Muscle of arm (tissue), 12 donors: ENCODE data around the gene VSTM1. TPM values are rescaled to one million over a fixed set of nuclear protein-coding genes. Genes with fewer than 3 reads are reported as not detected.
"Not testable (repeated sequence)": the region's sequence is repeated elsewhere in the genome, so short reads cannot be mapped to it uniquely, and the experiment has no call there.

Experiments used
- DNase-seq: peaks from one replicate; pipeline ENCODE4 v3.0.0-alpha.2; 2013
- polyA plus RNA-seq, 12 donors: library from polyadenylated mRNA; unstranded; fragments of 120-200 nt; gene quantifications; one replicate each; pipeline ENCODE4 v1.2.1, GENCODE V29; 2013; ENCODE audit not compliant: insufficient read length in 12 of 12

VSTM1 gene
- polyA plus RNA-seq, 12 donors = 0.34 to 0.77 (median 0.37) TPM; not detected in 9

DNA sequence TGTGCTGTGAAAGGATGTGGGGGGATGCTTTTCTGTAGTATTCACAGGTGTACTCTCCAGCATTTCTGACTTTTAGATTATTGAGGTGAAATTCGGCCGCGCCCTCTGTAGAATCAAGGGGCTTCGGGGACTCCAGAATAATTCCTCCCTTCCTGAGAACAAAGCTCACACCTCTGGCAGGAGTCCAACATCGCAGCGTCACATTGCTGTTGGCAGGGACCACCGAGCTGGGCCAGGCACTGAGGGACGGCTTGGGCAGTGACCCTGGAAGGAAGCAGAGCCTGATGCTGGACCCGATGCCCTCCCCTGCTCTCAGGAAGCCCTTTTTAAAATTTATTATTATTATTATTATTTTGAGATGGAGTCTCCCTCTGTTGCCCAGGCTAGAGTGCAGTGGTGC is 11.2 kb upstream of the VSTM1 start:
- DNase-seq = no peak

DNA sequence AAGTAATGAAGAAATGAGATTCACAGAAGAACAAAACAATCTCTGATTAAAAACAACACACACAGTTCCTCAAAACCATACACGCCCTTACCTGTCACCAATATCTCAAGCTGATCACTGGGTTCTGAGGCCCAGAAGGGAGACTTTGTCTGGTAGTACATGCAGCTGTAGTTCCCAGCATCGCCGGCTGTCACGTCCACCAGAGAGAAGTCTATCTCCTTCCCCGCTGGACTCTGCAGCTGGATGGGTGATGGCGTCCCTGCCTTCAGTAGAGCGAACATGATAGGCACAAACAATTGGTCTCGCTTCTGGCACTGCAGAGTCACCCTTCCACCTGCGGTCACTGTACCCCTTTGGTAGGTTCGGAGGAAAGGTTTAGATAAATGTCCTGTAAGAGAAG is 10.1 kb upstream of the VSTM1 start:
- no peak for DNase-seq

DNA sequence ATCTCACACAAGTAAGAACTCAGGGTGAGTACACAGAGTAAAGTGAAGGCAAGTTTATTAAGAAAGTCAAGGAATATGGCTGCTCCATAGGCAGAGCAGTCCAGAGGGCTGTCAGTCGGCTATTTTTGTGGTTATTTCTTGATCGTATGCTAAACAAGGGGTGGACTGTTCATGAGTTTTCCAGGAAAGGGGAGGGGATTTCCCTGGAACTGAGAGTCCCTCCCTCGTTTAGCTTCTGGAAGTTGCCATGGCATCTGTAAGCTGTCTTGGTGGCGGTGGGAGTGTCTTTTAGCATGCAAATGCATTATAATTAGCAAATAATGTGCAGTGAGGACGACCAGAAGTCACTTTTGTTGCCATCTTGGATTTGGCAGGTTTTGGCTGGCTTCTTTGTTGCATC is 5.8 kb upstream of the VSTM1 start:
- no peak for DNase-seq

DNA sequence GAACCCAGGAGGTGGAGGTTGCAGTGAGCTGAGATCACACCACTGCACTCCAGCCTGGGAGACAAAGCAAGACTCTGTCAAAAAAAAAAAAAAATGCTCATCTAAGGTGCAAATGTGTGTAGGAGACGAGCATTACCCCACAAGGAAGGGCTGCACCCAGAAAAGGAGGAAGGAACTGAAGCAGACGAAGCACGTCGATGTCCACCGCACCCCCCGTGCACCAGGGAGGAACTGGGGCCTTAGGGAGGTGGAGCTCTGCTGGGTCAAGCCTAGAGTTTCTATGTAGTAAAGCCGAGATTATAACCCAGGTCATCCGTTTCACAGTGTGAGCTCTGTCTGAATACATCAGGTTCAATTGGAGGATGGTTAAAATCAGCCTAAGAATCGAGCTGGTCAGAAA is 1.1 kb downstream of the VSTM1 start:
- DNase-seq = no peak

DNA sequence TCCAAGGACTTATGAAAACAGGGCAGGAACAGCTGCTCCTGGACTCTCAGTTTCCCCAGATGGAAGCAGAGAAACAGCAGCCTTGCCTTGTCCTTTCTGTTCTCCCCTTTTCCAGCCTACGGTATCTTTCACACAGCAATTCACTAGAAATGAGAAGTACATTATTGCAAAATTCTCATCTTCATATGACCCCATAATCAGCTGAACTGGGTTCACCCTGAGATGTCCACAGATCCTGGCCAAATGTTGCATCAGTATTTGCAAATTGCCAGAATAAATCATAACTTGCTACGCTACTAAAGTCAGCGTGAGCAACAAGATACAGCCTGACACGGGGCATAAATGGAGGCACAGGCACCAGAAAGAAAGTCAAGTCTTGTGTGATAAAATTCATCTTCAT is 16.1 kb downstream of the VSTM1 start:
- no peak for DNase-seq

- no peak for DNase-seq
Measured at GRCh38 chr19:54045771-54046170, 17.9 kb downstream of the VSTM1 start.

DNA sequence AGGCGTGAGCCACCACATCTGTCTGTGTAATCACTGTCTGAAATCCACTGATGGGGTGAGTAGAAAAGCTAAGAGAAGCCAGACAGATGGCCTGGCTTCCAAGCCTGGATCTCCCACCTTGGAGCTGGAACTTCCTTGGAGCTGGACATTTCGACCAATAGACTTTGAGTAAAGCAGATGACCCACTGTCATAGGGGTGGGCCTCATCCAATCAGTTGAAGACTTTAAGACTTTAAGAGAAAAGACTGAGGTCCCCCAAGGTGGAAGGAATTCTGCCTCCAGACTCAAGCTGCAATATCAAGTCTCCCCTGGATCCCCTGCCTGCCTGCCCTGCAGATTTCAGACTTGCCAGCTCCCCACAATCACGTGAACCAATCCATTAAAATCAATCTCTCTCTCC is 20.7 kb downstream of the VSTM1 start:
- no peak for DNase-seq

GRCh38 chr19:54041969-54042606 is 21.6 kb downstream of the VSTM1 start:
- DNase-seq = no peak

GRCh38 chr19:54040003-54040402 is 23.7 kb downstream of the VSTM1 start:
- DNase-seq = no peak

- not testable (repeated sequence) for DNase-seq
Measured at GRCh38 chr19:54036542-54036941, 27.2 kb downstream of the VSTM1 start.

GRCh38 chr19:54035215-54036178 is 28.2 kb downstream of the VSTM1 start:
- DNase-seq = no peak

DNA sequence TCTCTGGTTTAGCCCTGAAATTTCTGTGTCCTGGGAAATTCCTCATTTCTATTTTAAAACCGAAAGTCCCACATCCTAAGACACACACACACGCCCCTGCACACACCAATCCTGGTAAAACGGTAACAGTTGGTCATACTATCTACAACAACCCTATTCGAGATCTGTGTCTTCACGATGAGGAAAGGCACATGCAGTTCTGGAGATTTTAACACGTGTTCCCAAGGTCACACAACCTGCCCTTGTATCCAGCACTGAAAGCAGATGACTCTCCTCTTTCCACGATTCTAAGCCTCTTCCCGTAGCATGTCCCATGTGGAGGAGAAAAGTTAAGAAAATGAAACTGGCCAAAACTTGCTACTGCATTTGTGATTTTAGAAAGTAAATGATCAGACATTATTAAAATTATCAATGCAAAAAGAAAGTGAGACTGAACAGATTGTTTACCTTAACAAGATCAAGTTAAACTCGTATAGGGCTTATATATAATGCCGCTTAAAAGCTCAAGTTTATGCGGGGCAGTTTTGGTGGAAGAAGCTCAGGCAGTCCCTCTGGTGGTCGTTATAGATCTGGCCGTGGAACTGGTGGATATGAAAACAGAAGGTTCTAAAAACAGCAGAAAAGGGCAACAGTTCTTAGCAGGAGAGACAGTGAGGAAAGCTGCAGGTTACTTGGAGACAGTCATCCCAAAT is 32.7 kb downstream of the VSTM1 start:
- DNase-seq = no peak

DNA sequence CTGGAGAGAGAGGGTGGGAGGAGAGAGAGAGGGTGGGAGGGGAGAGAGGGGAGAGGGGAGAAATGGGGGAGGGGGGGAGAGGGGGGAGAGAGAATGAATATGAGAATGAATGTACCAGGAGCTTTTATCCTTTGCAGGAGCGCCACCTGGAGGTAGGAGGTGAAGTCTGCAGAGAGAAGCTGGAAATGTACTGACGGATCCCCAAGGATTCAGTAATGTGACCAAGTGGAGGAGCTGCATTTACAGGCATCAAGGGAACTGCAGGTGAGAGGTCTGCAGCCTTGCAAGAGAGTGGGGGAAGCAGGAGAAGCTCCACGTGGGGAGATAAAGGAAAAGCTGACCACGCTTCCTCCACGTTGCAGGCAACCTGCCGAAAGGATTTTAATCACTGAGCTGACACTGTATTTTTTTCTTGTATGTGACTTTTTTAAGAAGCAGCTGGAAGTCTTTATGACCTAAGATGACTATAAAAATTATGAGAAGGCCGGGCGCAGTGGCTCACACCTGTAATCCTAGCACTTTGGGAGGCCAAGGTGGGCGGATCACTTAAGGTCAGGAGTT is 33.7 kb downstream of the VSTM1 start:
- no peak for DNase-seq

DNA sequence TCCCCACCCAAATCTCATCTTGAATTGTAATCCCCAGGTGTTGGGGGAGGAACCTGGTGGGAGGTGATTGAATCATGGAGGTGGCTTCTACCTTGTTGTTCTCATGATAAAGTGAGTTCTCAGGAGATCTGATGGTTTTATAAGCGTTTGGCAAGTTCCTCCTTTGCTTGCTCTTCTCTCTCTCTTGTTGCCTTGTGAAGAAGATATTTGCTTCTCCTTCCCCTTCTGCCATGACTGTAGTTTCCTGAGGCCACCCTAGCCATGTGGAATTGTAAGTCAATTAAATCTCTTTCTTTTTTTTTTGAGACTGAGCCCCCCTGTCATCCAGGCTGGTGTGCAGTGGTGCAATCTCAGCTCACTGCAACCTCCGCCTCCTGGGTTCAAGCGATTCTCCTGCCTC is 34.4 kb downstream of the VSTM1 start:
- no peak for DNase-seq

DNA sequence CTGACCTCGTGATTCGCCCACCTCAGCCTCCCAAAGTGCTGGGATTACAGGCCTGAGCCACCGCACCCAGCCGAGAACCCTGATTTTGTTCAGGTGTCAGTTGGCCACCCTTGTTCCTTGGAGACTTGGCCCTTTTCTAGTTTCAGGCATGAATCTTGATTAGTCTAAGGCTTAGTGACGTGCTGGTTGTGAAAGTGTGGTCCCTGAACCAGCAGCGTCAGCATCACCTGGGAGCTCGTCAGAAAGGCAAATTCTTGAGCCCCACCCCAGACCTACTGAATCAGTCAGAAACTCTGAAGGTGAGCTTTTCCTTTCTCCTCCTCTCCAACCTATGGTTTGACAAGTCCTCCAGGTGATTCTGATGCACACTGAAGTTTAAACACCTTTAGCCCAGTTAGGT is 37.0 kb downstream of the VSTM1 start:
- DNase-seq = no peak

DNA sequence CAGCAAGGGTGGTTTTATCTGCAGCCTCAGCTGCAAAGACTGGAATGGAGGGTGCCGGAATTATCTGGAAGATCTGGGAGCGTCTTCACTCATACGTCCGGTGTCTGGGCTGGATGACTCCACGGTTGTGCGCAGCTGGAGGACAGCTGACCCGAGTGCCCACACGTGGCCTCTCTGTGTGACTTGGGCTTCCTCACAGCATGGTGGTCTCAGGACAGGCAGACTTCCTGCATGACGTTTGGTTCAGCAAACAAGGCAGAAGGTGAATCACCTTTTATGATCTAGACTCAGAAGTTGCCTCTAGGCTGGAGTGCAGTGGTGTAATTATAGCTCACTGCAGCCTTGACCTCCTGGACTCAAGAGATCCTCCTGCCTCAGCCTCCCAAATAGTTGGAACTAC is 39.0 kb downstream of the VSTM1 start:
- no peak for DNase-seq

- DNase-seq = no peak
Measured at GRCh38 chr19:54023191-54023590, 40.5 kb downstream of the VSTM1 start.

GRCh38 chr19:54021932-54022331 is 41.8 kb downstream of the VSTM1 start:
- DNase-seq = no peak

DNA sequence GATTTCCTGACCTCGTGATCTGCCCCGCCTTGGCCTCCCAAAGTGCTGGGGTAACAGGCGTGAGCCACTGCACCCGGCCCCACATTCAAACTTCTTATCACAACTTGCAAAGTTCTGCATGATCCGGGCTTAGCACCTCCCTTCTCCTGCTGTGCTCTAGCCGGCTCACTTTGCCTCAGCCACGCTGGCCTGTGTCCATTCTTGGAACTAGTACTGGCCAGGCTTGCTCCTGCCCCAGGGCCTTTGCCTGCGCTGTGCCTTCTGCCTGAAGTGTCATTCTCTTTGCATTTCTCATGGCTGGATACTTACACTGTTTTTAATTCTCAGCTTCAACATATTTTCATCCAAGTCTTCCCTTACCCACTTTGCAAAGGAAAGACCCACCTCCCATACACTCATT is 42.3 kb downstream of the VSTM1 start:
- no peak for DNase-seq

- no peak for DNase-seq
Measured at GRCh38 chr19:54017261-54017660, 46.4 kb downstream of the VSTM1 start.

- DNase-seq = no peak
Measured at GRCh38 chr19:54014920-54015560, 48.7 kb downstream of the VSTM1 start.

GRCh38 chr19:54013866-54014265 is 49.8 kb downstream of the VSTM1 start:
- no peak for DNase-seq
